Activated T-cell treated with anti-CD3 and anti-CD28 coated beads for 1 hour (primary cell): Measurements from ENCODE around the gene ATXN2.
A peak's percentile ranks its signal among the peaks of the same experiment; 100 is the strongest.

Experiments used
- DNase-seq: peaks from one replicate; pipeline ENCODE4 v3.0.0-alpha.2; 2020; ENCODE audit warnings: low read depth

ATXN2 gene

DNA sequence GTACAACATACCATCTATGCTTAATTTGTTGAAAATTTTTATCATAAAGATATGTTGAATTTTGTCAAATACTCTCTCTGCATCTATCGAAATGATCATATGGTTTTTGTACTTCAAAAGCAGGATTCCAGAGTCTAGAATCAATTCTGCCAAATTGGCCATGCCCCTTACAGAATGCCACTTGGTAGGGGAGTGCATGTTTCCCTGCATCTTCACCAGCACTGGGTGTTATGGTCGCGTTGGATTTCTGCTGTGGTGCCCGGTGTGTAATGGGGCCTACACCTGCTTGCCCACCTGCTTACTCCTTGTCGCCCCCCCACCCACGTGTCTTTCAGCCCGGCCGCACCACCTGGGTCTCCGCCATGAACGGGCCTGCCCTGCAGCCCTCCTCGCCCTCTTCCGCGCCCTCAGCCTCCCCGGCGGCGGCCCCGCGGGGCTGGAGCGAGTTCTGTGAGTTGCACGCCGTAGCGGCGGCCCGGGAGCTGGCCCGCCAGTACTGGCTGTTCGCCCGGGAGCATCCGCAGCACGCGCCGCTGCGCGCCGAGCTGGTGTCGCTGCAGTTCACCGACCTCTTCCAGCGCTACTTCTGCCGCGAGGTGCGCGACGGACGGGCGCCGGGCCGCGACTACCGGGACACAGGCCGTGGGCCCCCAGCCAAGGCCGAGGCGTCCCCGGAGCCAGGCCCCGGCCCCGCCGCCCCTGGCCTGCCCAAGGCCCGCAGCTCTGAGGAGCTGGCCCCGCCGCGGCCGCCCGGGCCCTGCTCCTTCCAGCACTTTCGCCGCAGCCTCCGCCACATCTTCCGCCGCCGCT lies 181.1 kb downstream of the ATXN2 start:
- no peak for DNase-seq

GRCh38 chr12:111417290-111417689 lies 181.8 kb downstream of the ATXN2 start:
- DNase-seq, result no peak

- DNase-seq, result no peak
Measured at GRCh38 chr12:111414711-111415252, 184.3 kb downstream of the ATXN2 start.

GRCh38 chr12:111413442-111414086 lies 185.6 kb downstream of the ATXN2 start:
- no peak for DNase-seq

DNA sequence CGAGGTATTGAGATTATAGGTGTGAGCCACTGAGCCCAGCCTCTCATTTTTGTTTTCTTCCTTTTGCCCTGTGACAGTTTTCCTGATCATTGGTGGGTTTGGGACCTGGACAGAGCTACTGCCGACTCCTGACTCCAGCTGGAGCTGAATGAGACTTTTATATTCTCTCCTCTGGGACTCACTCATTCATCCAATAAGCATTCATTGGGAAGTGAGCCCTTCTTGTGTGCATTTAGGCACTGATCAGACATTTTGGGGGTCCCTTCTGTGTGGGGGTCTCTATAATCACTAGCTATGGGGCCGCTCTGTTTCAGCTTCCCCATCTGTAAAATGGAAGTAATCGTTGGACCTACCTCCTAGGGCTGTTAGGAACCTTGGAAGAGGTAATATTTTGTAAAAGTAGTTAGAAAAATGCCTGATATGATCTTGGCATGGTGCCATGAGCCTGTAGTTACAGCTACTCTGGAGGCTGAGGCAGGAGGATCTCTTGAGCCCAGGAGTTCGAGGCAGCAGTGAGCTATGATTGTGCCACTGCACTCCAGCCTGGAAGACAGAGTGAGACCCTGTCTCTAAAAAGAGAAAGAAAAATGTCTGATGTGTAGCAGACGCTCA lies 186.2 kb downstream of the ATXN2 start:
- no peak for DNase-seq

GRCh38 chr12:111412007-111412829 lies 186.9 kb downstream of the ATXN2 start:
- DNase-seq, result no peak

DNA sequence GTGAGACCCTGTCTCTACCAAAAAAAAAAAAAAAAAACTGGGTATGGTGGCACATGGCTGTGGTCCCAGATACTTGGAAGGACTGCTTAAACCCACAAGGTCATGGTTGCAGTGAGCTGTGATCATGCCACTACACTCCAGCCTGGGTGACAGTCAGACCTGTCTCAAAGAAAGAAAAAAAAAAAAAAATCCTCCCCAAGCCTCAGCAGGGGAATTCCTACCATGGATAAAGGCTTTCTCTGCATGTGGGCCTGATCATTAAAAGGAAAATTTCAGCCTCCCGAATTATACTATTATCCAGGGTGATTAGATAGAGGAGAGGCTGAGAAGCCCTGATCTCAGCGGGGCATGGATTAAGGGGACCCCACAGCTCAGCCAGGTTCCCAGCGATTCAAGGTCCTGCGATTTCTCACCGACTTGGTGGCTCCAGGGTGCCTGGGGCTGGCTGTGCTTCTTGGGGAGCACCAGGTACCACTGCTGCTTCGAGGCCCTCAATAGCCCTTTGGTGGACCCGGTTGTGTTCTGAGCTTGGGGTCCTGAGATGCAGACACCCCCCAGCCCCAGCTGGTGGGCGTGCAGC lies 187.8 kb downstream of the ATXN2 start:
- no peak for DNase-seq

GRCh38 chr12:111410431-111411184 lies 188.5 kb downstream of the ATXN2 start:
- no peak for DNase-seq

DNA sequence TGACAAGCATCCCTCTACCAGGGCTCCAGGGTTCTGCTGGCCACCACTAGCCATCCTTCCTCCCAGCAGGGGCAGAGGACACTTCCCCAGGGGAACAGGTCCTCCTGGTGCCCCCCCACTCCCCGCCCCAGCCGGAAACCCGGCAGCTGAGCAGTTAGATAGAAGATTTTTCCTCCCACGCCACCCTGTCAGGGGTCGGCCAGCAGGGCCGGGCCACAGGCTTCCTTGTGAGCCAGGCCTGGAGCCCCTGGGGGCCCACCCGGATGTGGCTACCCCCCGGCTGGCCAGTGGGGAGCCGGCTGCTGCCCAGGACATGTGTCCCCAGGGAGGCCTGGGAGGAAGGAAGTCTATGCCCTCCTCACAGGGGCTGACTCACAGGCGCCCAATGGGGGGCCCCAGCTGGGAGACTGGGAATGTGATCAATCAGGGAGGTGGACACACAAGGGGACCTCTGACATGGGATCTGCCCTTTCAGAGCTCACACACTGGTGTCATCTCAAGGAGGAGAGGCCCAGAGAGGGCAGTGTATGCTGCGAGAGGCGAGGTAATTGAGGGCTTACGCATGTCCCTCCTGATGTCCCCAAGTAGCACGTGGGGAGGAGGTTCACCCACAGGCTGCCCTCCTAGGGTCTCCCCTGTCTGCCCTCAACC lies 189.2 kb downstream of the ATXN2 start:
- DNase-seq, result no peak

DNA sequence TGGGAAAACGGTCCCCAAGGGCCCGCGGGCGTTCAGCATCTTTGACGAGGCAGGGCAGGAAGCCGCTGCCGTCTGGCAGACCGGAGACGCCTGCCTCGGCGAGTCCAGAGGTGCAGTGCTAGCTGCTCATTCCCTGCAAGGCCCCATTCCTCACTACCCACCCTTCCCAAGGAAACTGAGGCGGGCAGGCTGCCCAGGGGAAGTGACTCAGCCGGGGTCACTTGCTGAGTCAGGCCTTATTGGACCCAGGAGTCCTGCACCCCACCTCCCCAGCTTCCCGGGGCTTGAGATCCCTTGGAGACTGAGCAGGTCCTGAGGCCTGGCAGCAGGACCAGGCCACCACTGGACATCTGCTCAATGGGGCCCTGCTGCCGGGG lies 189.7 kb downstream of the ATXN2 start:
- no peak for DNase-seq

GRCh38 chr12:111408686-111409402 lies 190.3 kb downstream of the ATXN2 start:
- DNase-seq, result no peak

GRCh38 chr12:111408116-111408440 lies 191.0 kb downstream of the ATXN2 start:
- DNase-seq, result no peak

GRCh38 chr12:111407377-111408115 lies 191.6 kb downstream of the ATXN2 start:
- DNase-seq, result no peak

DNA sequence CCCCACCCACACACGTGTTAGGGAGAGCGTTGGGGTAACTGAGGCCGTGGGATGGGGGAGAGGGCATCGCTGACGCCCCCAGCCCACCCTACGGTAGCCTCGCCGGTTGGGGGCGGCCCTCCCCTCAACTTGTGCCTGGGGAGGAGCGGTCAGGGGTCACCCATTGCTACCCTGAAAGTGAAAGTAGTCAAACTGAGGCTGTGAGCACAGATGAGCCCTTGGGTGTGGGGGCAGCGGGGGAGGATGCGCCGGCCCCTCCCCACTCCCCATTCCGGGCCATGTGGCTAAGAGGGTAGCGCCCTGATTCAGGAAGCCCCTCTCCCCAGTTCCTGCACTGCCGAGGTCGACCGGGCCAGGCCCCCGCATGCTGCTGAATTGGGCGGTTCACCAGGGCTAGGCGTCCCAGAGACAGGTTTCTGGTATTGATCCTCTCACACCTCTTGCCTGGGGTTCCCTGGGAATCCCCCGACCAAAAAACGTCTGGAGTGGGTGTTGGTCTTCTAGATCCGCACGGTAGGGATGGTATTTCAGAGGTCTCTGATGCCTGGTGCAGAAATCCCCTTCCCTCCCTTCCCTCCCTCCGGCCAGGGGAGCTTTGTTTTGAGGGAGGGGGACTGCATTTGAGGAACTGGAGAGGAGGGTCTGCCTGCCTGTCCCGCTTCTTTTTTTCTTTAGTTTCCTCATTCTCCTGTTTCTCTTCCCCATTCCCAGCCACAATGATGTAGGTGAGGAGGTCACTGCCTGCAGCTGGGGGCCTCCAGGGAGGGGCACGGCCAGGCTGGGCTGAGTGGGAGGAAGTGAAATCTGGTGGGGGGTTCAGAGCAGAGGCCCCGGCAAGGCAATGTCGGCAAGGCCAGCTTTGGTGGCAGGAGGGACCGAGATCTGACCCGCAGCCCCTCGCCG lies 192.4 kb downstream of the ATXN2 start:
- no peak for DNase-seq

DNA sequence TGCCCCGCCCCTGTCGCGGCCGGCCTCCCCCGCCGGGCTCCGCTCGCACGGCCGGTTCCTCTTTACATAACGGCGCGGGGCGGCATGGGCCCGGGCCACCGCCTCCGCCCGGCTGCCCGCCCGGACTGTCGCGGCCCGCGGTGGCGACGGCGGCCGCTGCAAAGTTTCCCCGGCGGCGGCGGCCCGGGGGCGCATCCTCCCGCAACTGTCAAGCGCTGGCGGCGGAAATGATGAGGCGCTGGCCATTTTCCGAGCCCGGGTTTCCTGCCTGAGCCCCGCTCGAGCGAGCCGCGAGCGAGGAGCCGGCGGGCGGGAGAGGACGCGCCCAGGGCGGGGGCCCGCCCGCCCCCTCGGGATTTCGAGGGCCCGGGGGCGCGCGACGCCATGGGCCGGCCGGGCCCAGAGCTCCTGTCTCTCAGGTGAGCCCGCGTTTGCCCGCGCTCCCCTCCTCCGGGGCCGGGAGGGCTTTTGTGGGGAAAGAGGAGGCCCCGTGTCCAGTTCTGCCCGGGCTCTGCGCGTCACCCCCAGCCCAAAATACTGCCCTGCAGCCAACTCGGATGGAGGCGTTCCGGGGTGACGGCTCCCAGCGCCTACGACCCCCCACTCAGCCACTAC lies 193.1 kb downstream of the ATXN2 start, which contains the start of gene SH2B3:
Gene SH2B3 (plus strand): TSS at position 65 of the 615 bp plus-strand sequence. CDS start 12,223 bp downstream, outside the sequence.
- peak; percentile 64 for DNase-seq

DNA sequence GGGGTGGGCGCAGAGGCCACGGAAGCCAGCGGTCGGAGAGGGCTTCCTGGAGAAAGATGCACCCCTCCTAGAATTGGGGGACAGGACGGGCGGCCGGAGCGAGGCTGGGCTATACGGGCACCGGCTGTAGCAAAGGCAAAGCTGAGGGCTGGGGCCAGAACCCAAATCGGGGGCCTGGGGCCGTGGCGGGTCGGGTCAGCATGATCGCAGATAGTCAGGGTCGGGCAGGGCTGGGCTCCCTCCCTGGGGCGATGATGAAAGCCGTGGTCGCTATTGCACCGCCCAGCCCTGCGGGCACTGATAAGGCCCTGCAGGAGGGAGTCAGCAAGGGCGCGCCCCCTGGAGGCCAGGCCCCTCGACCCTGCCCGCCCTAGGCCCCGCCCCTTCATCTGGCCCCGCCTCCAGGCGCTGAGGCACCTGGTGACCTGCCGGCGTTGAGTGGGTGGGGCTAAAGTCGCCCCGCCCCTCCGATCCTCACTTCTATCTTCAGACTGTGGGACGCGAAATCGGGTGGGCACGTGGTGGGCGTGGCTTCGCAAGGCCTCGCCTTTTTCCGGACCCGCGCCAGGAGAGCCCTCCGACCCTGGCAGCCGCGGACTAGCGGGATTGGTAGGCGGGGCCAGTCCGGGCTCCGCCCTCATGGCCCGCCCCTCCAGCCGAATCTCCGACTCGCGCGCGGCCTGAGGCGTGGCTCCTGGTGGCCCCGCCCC lies 193.8 kb downstream of the ATXN2 start:
- peak; percentile 98 for DNase-seq
